Mesenteric fat pad (tissue), 1 donor: ENCODE data around the gene MAPK6. TPM values are rescaled to one million over a fixed set of nuclear protein-coding genes. Genes with fewer than 3 reads are reported as not detected.

Source experiments
- total RNA-seq: library from RNA; stranded (reverse); fragmentation: NEBNext Ultra II Directional; extraction: Animal tissue kit (Norgen Biotek cat#: 25700); gene quantifications from one replicate; pipeline ENCODE4 v1.2.1, GENCODE V29; 2021
- donor health status: DM: yes; HTN: yes; CAD: no.

Gene MAPK6
- total RNA-seq, 1 donor from 2014 or later = 32.1 TPM

Other genes starting within 250 kb of the MAPK6 start
- 40.9 TPM for gene TMOD3, start 189.6 kb upstream of the MAPK6 start, total RNA-seq
- 10.0 TPM for gene LEO1, start 47.4 kb upstream of the MAPK6 start, total RNA-seq
- gene BCL2L10, start 93.6 kb downstream of the MAPK6 start, total RNA-seq = not detected
- gene GNB5, start 172.2 kb downstream of the MAPK6 start, total RNA-seq = 8.9 TPM